NCI-H2081 treated with DMSO at 0.1 percent for 48 hours (cell line): ENCODE measurements around the gene CCL7.

Experiments used
- DNase-seq: peaks from one replicate; lab custom pipeline; 2025; lab: John Stamatoyannopoulos, UW

Gene CCL7

DNA sequence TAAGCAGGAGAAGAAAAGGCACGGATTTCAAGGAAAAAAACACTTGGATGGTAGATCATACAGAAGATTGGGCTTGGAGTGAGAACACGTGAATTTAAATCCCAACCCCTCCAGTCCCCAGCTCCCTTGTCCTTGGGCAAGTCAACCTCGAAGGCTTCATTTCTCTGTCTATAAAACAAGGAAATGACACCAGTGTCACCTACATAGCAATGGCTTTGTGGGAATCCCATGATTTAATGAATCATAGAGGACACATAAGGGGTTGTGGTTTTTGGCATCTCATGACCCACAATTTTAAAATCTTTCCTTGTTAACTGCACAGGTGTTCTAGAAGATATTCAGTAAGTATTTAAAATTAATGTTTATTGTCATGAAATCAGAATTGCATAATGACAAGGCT, 23.1 kb upstream of the CCL7 start:
- no peak for DNase-seq

DNA sequence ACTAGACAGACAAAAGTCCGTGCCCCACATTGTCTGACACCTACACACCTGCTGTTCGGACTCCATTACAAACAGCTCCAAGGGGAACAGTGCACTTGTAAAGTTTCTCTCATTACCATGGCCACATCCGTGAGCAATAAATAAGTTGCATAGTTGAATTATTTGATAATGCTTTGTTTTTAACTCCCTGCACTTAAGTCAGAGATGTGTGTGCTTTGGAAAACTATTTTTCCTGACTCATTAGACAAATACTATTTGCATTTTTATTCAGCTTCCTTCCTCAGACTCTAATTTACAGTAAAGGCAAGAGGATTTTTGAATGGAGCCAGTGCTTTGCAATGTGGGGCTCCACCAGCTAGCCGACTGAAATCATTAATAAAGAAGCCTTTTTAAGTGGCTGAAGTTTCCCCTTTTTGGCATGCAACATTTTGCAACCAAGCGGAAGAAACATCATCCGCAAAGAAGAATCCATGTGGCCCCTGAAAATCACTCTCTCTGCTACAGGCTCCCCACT, 21.5 kb upstream of the CCL7 start:
- no peak for DNase-seq

DNA sequence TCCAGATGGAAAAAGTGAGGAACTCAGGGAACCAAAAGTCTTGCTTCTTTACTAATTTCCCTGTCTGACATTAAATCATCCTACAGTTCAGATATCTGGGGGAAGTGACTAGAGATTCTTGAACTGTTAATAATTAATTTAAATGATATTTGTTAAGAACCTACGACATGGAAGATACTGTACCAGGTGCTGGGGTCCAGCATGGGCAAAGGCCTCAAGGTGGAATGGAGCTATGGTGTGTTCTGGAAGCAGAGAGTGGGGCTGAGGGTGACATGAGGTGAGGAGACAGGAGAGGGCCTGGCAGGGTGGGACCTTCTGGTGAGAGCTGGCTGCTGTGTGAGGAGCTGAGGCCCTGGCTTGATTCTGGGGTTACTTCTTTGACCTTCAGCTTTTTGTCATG, 21.0 kb upstream of the CCL7 start:
- DNase-seq: no peak

DNA sequence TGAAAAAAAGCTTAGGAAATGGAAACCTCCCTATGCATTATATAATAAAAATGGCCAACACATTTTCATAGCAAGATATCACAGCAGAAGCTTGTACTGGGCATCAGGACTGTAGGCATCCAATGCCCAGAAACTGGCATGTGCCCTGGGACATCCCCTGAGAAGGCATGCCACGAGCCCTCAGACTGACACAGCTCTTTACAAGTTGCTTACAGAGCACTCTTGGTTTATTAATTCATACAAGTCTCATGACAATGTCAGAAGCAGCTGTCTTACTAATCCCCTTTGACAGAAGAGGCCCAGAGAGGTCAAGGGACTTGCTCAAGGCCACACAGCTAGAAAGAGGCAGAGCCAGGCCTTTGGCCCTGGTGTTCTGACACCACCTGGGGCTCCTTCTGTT, 20.5 kb upstream of the CCL7 start:
- no peak for DNase-seq

DNA sequence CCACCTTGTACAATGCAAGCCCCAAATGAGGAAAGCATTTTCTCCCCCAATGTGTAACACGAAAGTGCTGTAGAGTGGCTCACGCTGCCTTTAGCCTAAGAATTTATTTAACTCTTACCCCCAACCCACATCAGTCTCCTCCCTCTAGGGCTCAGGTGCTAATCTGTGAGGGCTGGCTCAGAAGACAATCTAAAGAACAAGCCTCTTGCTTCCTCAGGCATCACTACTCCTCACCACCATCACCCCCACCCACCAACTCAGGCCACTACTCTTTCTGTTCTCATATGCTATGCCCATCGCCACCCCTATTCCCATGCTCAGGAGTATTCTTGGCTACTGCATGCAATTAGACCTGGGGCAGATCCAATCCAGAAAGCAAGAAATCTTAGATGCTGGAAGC, 18.8 kb upstream of the CCL7 start:
- no peak for DNase-seq

DNA sequence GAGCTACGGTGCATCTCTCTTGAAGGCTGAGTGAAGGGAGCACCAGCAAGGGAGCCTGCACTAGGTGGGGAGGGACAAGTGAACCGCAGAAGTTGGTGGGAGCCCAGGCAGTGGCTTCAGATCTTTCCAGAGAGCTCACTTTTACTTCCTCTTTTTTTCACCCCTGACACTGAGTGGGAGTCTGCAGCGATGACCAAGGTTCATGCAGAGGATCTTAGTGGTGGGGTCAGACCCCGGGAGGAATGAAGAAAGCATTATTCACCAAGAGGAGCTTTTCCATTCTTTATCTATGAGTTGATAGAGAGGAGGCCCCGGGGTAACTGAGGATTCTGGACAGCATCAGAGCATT, 18.0 kb upstream of the CCL7 start:
- no peak for DNase-seq

DNA sequence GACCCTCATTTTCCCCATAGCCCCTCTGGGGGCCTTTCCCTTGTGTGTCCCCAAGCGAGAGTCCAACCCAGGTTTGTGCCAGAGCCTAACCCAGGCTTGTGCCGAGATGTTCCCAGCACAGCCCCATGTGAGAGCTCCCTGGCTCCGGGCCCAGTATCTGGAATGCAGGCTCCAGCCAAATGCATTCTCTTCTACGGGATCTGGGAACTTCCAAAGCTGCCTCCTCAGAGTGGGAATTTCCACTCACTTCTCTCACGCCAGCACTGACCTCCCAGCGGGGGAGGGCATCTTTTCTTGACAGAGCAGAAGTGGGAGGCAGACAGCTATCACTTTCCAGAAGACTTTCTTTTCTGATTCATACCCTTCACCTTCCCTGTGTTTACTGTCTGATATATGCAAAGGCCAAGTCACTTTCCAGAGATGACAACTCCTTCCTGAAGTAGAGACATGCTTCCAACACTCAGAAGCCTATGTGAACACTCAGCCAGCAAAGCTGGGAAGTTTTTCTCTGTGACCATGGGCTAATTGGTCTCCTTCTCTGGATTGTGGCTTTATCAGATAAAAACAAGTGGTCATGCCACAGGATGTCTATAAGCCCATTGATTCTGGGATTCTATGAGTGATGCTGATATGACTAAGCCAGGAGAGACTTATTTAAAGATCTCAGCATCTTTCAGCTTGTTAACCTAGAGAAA, 17.4 kb upstream of the CCL7 start:
- no peak for DNase-seq

DNA sequence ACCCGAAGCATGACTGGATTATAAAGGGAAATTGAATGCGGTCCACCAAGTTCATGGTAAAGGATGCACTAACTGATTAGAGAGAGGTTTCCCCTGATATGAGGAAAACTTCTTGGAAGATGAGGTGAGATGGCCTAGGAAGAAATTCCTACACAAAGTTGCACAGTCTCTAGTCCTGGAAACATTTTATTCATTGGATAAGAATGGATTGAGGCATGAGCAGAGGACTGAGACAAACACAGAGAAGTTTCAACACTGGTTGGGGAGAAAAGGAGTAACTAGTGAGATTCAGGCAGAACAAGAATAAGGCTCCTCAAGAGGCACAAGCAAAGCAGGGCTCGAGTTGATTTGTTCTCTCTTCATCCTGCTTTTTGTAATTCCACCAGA, 16.9 kb upstream of the CCL7 start:
- DNase-seq: no peak

DNA sequence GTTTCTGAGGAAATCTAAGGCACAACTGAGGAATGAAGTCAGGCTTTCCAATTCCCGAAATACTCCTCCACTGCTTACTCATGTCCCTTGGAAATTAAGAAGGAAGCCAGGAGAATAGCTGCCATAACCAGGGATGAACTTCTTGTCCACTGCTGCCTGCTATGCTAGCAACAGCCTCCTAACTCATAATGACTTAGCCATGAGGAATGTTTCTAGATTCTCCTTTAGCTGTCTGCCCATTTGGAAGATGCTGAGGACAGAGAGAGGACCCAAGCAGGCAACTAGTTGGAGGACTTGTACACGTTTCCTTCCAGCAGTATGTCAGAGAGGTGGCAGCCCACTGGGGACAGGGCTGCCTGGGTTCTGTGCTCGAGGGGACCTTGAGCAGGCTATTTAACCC, 15.9 kb upstream of the CCL7 start:
- no peak for DNase-seq

DNA sequence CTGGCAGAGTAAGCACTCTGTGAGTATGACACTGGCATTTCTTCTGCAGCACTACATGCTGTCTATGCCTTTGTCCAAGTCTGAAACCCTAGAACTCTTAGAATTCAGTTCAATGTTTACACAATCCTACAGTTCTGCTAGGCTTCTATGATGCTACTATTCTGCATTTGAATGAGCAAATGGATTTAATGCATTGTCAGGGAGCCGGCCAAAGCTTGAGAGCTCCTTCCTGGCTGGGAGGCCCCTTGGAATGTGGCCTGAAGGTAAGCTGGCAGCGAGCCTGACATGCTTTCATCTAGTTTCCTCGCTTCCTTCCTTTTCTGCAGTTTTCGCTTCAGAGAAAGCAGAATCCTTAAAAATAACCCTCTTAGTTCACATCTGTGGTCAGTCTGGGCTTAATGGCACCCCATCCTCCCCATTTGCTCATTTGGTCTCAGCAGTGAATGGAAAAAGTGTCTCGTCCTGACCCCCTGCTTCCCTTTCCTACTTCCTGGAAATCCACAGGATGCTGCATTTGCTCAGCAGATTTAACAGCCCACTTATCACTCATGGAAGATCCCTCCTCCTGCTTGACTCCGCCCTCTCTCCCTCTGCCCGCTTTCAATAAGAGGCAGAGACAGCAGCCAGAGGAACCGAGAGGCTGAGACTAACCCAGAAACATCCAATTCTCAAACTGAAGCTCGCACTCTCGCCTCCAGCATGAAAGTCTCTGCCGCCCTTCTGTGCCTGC, 15.2 kb upstream of the CCL7 start, which contains the start of gene CCL2:
Gene CCL2, plus strand, starts transcription at position 635 of the 730 bp plus-strand sequence. Its CDS starts 65 bp downstream, at position 700.
- no peak for DNase-seq

DNA sequence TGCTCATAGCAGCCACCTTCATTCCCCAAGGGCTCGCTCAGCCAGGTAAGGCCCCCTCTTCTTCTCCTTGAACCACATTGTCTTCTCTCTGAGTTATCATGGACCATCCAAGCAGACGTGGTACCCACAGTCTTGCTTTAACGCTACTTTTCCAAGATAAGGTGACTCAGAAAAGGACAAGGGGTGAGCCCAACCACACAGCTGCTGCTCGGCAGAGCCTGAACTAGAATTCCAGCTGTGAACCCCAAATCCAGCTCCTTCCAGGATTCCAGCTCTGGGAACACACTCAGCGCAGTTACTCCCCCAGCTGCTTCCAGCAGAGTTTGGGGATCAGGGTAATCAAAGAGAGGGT, 14.7 kb upstream of the CCL7 start:
- no peak for DNase-seq

DNA sequence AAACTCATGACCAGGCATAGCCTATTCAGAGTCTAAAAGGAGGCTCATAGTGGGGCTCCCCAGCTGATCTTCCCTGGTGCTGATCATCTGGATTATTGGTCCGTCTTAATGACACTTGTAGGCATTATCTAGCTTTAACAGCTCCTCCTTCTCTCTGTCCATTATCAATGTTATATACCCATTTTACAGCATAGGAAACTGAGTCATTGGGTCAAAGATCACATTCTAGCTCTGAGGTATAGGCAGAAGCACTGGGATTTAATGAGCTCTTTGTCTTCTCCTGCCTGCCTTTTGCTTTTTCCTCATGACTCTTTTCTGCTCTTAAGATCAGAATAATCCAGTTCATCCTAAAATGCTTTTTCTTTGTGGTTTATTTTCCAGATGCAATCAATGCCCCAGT, 14.2 kb upstream of the CCL7 start:
- DNase-seq: no peak

DNA sequence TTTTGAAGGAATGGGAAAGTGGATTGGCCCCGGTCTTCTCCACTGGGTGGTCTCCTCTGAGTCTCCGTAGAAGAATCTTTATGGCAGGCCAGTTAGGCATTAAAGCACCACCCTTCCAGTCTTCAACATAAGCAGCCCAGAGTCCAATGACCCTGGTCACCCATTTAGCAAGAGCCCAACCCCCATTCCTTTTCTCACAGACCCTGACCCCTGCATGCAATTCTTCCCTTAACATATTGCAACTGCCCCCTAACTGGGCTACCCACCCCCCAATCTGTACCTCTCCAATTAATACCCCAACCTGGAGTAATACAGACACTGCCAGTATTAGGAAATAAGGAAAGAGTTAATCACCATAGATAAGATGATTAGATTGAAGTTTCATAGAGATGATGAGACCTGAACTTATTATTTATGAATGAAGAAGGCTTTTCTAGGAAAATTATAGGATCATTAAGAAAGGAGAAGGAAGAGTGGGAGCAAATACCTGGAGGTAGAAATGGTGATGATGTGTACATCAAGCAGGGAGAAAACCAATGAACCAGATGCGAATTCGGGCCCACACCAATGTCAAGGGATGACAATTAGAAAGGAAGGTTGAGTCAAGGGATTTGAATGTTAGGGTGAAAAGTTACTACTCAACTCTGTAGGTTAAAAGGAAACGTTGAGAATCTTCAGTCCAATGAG, 12.6 kb upstream of the CCL7 start:
- DNase-seq: no peak

DNA sequence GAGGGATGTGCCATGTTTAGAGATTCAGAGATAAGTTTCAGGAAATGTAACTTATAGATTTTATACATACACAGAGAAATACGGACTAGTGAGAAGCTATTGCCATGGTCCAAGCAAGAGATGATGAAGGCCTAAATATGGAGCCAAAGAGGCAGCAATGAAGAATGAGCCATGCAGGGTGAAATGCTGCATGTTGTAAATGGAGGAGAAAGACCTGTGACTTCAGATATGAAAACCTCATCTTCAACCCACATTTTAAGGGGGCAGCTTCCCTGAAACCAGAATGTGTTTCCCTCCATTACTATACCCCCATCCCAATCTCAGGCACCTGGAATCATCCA, 12.1 kb upstream of the CCL7 start:
- DNase-seq: no peak

DNA sequence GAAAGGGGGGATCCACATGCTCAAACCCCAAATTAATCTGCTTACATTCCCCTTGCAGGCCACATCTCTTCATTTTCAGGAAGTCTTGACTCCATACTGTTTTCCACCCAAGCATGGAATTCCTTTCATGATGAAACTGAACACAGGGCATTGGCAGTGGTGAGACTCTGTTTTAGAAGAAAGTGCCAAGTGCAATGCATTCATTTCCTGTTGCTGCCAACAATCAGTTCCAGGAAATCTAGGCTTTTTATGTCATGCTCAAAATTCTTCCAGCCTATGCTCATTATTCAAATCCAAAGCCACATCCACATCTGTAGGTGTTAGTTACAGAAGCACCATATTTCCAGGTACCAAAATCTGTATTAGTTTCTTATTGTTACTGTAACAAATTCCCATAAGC, 10.9 kb upstream of the CCL7 start:
- no peak for DNase-seq

DNA sequence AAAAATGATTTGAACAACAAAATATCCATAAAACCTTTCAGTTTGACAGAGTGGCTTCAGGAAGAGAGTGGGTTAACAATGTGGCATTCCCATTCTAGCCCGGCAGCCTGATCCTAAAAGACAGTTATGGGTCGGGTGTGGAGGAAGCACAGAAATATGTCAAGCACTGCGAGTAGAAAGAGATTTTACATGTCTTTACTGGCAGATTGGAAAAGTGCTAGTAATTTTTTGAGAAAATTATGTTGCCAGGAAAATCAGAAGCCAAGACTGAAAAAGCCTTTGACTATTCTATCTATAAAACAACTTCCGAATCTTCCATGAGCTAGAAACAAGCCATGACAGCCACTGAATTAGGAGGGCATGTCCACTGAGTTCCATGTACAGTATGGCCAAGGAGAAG, 9.2 kb upstream of the CCL7 start:
- DNase-seq: no peak

DNA sequence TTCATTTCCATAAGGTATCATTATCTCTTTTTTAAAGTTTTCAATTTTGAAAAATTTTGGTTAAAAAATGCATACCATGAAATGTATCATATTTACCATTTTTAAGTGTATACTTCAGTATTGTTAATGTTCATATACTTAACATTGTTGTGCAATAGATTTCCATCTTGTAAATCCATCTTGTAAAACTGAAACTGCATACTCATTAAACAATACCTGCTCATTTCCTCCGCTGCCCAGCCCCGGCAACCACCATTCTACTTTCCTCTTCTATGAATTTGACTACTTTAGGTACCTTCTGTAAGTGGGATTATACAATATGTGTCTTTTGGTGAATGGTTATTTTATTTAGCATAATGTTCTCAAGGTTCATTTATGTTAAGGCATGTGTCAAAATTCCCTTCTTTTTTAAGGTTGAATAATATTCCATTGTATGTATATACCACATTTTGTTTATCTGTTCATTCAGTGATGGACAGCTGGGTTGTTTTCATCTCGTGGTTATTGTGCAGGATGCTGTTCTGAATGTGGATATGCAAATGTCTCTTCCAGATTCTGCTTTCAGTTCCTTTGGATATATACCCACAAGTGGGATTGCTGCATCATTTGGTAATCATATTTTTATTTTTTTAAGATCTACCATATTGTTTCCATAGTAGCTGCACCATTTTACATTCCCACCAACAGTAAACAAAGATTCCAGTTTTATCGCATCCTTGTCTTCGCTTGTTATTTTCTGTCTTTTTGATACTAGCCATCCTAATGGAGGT, 8.3 kb upstream of the CCL7 start:
- DNase-seq: no peak

DNA sequence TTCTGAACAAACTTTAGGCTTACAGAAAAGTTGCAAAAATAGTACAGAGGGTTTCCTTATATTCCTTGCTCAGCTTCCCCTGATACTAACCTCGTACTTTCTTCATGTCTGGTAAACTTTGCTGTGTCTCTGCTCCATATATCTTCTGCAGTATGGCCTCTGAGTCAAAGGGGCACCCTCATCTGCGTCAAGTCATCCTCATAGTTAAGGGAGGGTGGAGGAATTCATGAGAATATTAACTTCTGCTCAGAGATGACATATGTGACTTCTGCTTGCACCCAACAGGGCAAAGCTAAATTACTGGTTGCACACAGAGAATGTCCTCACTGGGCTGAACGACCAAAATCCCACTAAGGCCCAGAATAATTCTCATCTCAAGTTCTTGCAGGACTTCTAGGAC, 4.3 kb upstream of the CCL7 start:
- no peak for DNase-seq

DNA sequence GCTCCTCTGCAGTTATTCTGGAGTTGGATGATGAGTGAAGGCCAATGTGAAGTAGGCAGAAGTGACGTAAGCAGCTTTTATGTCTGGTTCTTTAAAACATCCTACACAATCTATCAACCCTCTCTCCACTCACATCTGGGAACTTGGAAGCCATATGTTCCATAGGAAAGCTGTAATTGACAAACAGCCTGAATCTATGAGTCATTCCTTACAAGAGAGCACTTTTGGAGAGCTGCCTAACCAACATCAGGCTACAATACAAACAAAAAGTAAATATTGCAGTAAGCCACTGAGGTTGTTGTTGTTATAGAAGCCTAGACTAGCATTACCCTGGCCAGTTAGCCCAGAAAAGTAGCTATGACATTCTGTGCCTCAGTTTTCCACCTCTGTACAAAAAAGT, 5.9 kb downstream of the CCL7 start:
- DNase-seq: no peak

DNA sequence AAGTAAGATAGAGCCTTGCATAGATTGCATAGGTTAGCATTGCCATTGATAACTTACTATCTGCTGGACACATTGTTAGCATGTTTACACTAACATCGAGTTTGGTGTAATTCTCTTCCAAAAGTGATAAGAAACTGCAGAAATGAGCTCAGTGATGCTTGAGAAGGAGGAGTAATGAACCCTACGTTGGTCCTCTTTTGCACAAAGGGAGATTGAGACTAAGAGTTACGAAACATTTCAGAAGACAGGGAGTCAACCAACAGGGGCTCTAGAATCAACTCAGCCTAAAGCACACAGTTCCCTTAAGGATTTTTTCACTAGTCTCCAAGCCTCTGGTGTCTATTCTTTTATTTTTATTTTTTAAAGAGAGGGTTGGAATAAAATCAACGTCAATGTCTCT, 6.8 kb downstream of the CCL7 start:
- no peak for DNase-seq

DNA sequence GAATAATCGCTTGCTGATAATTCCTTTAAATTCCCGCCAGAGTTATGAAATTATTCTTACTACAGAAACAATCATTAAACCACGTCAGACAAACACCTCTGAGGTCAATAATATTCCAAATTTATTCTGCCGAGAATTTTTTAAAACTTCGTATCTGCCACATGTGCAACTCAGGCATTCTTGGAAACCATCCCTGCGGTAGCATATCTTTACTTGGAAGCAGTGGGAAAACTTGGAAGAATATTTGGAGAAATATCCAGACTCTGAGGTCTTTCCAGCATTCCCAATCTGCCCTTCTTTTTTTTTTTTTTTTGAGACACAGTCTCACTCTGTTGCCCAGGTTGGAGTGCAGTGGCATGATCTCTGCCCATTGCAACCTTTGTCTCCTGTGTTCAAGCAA, 13.6 kb downstream of the CCL7 start:
- no peak for DNase-seq

DNA sequence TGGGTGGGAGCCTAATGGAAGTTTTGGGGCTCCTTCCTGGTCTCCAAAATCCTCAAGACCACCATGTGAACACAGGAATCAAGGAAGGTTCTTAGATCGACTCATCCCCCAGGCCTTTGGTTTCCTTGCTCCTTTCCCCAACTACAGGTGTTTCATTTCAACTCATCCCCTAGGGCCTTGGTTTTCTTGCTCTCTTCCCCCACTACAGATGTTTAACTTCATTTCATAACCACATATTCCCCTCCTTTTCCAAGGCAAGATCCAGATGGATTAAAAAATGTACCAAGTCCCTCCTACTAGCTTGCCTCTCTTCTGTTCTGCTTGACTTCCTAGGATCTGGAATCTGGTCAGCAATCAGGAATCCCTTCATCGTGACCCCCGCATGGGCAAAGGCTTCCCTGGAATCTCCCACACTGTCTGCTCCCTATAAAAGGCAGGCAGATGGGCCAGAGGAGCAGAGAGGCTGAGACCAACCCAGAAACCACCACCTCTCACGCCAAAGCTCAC, 15.3 kb downstream of the CCL7 start, which contains the start of gene CCL11:
Gene CCL11, plus strand, starts transcription at position 457 of the 507 bp plus-strand sequence. CDS start 67 bp downstream, outside the sequence.
- no peak for DNase-seq
